ENCODE data around the gene STIP1.

STIP1 gene

GRCh38 chr11:64216879-64217278 lies 30.9 kb downstream of the STIP1 start:
- POLR2A ChIA-PET: no interaction called here
- CTCF ChIA-PET: interaction anchor here (2.6 to 9.1 kb wide), 3 partner anchors 12 to 87 kb away, joined by 8 to 86 read pairs (median 23); partner anchors contain the start of genes ESRRA and FERMT3
- DNase-seq (ENCODE audit: low read depth, low spot score): no peak
- H3K4me3 ChIP-seq (ENCODE audit: low read depth, low read length): no peak overlapping the region
- TF ChIP-seq, protein P1, sequence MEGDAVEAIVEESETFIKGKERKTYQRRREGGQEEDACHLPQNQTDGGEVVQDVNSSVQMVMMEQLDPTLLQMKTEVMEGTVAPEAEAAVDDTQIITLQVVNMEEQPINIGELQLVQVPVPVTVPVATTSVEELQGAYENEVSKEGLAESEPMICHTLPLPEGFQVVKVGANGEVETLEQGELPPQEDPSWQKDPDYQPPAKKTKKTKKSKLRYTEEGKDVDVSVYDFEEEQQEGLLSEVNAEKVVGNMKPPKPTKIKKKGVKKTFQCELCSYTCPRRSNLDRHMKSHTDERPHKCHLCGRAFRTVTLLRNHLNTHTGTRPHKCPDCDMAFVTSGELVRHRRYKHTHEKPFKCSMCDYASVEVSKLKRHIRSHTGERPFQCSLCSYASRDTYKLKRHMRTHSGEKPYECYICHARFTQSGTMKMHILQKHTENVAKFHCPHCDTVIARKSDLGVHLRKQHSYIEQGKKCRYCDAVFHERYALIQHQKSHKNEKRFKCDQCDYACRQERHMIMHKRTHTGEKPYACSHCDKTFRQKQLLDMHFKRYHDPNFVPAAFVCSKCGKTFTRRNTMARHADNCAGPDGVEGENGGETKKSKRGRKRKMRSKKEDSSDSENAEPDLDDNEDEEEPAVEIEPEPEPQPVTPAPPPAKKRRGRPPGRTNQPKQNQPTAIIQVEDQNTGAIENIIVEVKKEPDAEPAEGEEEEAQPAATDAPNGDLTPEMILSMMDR (IDR thresholded peaks at IDR 0.05; ENCODE audit: insufficient read depth, low read length, missing control alignments): no peak

DNA sequence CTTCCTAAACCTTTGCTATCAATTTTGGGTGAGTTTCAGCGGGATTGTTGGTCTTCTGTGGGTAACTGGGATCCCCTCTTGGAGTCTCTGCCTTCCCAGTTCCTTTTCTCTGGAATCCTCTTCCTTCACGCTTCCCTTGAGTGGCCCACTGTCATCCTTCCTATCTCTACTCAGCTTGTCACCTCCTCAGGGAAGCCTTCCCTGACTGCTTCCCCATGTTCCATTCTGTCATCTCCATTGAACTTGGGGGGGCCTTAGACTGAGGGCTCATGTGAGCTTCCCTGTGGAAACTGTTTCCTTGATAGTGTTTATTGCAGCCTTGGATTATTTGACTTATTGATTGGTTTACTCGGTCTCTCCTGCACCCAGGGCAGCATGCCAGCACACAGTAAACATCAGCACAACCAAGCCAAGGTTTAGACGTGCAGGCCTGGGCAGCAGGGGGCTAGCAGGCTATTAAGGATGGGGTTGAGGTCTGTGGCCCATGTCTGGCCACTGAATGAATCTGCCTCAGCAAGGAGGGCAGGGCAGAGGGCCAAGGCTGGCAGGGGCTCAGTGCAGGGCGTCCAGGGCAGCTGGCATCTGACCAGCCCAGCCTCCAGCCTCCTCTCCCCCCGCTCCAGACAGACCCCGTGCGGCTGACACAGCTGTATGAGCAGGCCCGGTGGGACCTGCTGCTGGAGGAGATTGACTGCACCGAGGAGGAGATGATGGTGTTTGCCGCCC lies 32.8 kb downstream of the STIP1 start:
- ChIA-PET CTCF (interaction anchor here (0.7 to 9.1 kb wide), 2 partner anchors 14 to 86 kb away, joined by 3 to 86 read pairs; partner anchors contain the start of gene FERMT3), POLR2A (interaction anchor here (0.7 kb wide), 1 partner anchor 58 kb away, joined by 3 read pairs; no protein-coding TSS in a partner anchor)
- no peak for DNase-seq (ENCODE audit: low read depth, low spot score)
- TF ChIP-seq, protein P1 (IDR thresholded peaks at IDR 0.05; ENCODE audit: insufficient read depth, low read length, missing control alignments): no peak
- no peak overlapping the region for H3K4me3 ChIP-seq (ENCODE audit: low read depth, low read length)

GRCh38 chr11:64219354-64219684 lies 33.3 kb downstream of the STIP1 start:
- ChIA-PET CTCF (interaction anchor here (1.2 to 9.1 kb wide), 2 partner anchors 14 to 33 kb away, joined by 3 to 86 read pairs; partner anchors contain the start of gene FERMT3), POLR2A (interaction anchor here (0.7 kb wide), 1 partner anchor 58 kb away, joined by 3 read pairs; no protein-coding TSS in a partner anchor)
- H3K4me3 ChIP-seq (ENCODE audit: low read depth, low read length): no peak overlapping the region
- TF ChIP-seq, protein P1 (IDR thresholded peaks at IDR 0.05; ENCODE audit: insufficient read depth, low read length, missing control alignments): no peak
- no peak for DNase-seq (ENCODE audit: low read depth, low spot score)

DNA sequence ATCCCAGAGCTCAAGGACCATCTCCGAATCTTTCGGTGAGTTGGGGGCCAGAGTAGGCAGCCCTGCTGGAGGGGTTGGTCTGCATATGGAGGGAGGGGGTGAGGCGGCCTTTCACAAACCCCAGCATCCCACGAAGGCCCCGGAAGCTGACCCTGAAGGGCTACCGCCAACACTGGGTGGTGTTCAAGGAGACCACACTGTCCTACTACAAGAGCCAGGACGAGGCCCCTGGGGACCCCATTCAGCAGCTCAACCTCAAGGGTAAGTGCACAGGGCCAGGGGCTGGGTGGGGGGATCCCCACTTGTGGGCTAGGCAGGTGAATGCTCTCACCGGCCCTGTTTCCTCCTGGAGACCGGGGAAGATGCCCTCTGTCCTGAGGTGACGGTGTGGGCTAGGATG lies 33.8 kb downstream of the STIP1 start:
- DNase-seq (ENCODE audit: low read depth, low spot score): no peak
- CTCF ChIA-PET: interaction anchor here (1.2 to 9.1 kb wide), 2 partner anchors 15 to 32 kb away, joined by 3 to 86 read pairs; partner anchors contain the start of gene FERMT3
- TF ChIP-seq, protein P1 (IDR thresholded peaks at IDR 0.05; ENCODE audit: insufficient read depth, low read length, missing control alignments): no peak
- no peak overlapping the region for H3K4me3 ChIP-seq (ENCODE audit: low read depth, low read length)
- POLR2A ChIA-PET: interaction anchor here (0.7 kb wide), 1 partner anchor 58 kb away, joined by 3 read pairs; no protein-coding TSS in a partner anchor

GRCh38 chr11:64220271-64220670 lies 34.3 kb downstream of the STIP1 start:
- TF ChIP-seq, protein P1 (IDR thresholded peaks at IDR 0.05; ENCODE audit: insufficient read depth, low read length, missing control alignments): no peak
- ChIA-PET POLR2A (no interaction called here), CTCF (interaction anchor here (1.2 to 9.1 kb wide), 2 partner anchors 15 to 32 kb away, joined by 3 to 86 read pairs; partner anchors contain the start of gene FERMT3)
- H3K4me3 ChIP-seq (ENCODE audit: low read depth, low read length): no peak overlapping the region
- no peak for DNase-seq (ENCODE audit: low read depth, low spot score)

- ChIA-PET CTCF (interaction anchor here (1.2 to 9.1 kb wide), 2 partner anchors 16 to 31 kb away, joined by 3 to 86 read pairs; partner anchors contain the start of gene FERMT3), POLR2A (no interaction called here)
- no peak for DNase-seq (ENCODE audit: low read depth, low spot score)
- no peak overlapping the region for H3K4me3 ChIP-seq (ENCODE audit: low read depth, low read length)
- TF ChIP-seq, protein P1 (IDR thresholded peaks at IDR 0.05; ENCODE audit: insufficient read depth, low read length, missing control alignments): no peak
These were observed 34.8 kb downstream of the STIP1 start for GRCh38 chr11:64220798-64221197.

Data from AG04449 (cell line).